22Rv1 (cell line): ENCODE data around the gene WDR55.

Experiments
- CTCF ChIP-seq: fragments of 450-650 bp; IDR thresholded peaks from 2 replicates; pipeline ENCODE4 v1.5.1; 2017; ENCODE audit warnings: mild to moderate bottlenecking
- ZFX ChIP-seq: fragments of 450-650 bp; IDR thresholded peaks from 2 replicates; pipeline ENCODE4 v1.6.1; 2017; ENCODE audit warnings: antibody characterized with exemption, borderline replicate concordance

GRCh38 chr5:140658870-140659269, 5.8 kb upstream of the WDR55 start:
- TF ChIP-seq CTCF, result no peak
- TF ChIP-seq ZFX, result no peak
